A549 (cell line): Measurements from ENCODE around the gene PLXNB2. TPM values are rescaled to one million over a fixed set of nuclear protein-coding genes. Genes with fewer than 3 reads are reported as not detected.

Experiments
- ATAC-seq, 2 experiments: fragments of 200-7000 bp in 1 of 2; fragments of >200 bp in 1 of 2; cut with Nextera tagmentation in 1 of 2; cut with Tn5 transposase in 1 of 2; 3 replicates each; pipeline versions ENCODE4 v1.8.0 to v1.9.1; 2018 to 2020; ENCODE audit warnings: mild to moderate bottlenecking in 1 of 2, moderate library complexity in 1 of 2
- CTCF ChIA-PET: fragments of 300-600 bp; sonication (Branson Sonifier 250); formaldehyde crosslinking; extraction: SDS; loops from one replicate; lab custom pipeline; 2021; ENCODE audit warnings: antibody characterized with exemption, inconsistent platforms; lab: Yijun Ruan, JAX
- POLR2A ChIA-PET: fragments of 350-600 bp; formaldehyde crosslinking; extraction: SDS; loops from one replicate; lab custom pipeline; 2021; ENCODE audit warnings: antibody characterized with exemption, inconsistent platforms; lab: Yijun Ruan, JAX
- DNase-seq, 2 experiments: peaks; one replicate each; pipeline versions ENCODE4 v3.0.0 to v3.0.0-alpha.2; 2011 to 2016; ENCODE audit warnings: low read depth in 1 of 2, low spot score in 1 of 2
- FAIRE-seq: peaks from 2 replicates; lab custom pipeline; 2011; peaks lifted over from hg19 to GRCh38; lab: Jason Lieb, UNC
- H3K27ac ChIP-seq, 2 experiments: fragments of >200 bp; sonication (Bioruptor Twin); formaldehyde crosslinking; 3 replicates each; pipeline ENCODE4 v1.5.1; 2016 to 2017
- H3K4me1 ChIP-seq: fragments of >200 bp; sonication (Bioruptor Twin); formaldehyde crosslinking; 3 replicates; pipeline ENCODE4 v1.6.1; 2016
- H3K4me2 ChIP-seq: fragments of >200 bp; sonication (Bioruptor Twin); formaldehyde crosslinking; 3 replicates; pipeline ENCODE4 v1.6.1; 2016
- H3K4me3 ChIP-seq: fragments of >200 bp; sonication (Bioruptor Twin); formaldehyde crosslinking; 3 replicates; pipeline ENCODE4 v1.5.1; 2016
- H3K9me3 ChIP-seq: fragments of >200 bp; sonication (Bioruptor Twin); formaldehyde crosslinking; 3 replicates; pipeline ENCODE4 v1.6.1; 2016
- BCL3 ChIP-seq: fragments of >200 bp; sonication (Bioruptor Twin); formaldehyde crosslinking; IDR thresholded peaks from 3 replicates; pipeline ENCODE4 v1.6.1; 2016
- CHD2 ChIP-seq: fragments of 150-350 bp; IDR thresholded peaks from 2 replicates; pipeline ENCODE4 v1.6.1; 2014; ENCODE audit warnings: low read length; ENCODE audit not compliant: partially characterized antibody
- ELK1 ChIP-seq: fragments of 150-350 bp; IDR thresholded peaks from 2 replicates; pipeline ENCODE4 v1.6.1; 2014; ENCODE audit warnings: low read depth, mild to moderate bottlenecking, low read length
- EP300 ChIP-seq, 2 experiments: fragments of >200 bp; sonication (Bioruptor Twin); formaldehyde crosslinking; IDR thresholded peaks; 2 replicates in 1 of 2; 3 replicates in 1 of 2; pipeline ENCODE4 v1.6.1; 2016 to 2017
- ESRRA ChIP-seq: fragments of 150-350 bp; IDR thresholded peaks from 2 replicates; pipeline ENCODE4 v1.6.1; 2014; ENCODE audit warnings: mild to moderate bottlenecking, low read length, borderline replicate concordance
- FOSL2 ChIP-seq, 2 experiments: fragments of 450-650 bp in 1 of 2; fragments of >200 bp in 1 of 2; sonication (Bioruptor Twin) in 1 of 2; formaldehyde crosslinking; IDR thresholded peaks; 2 replicates each; pipeline versions ENCODE4 v1.5.0 to v1.6.1; 2016 to 2020; ENCODE audit warnings: mild to moderate bottlenecking in 1 of 2, moderate library complexity in 1 of 2
- FOXS1 ChIP-seq: fragments of 250-450 bp; sonication (Bioruptor Pico); IDR thresholded peaks from 2 replicates; pipeline ENCODE4 v1.5.0; 2020; ENCODE audit warnings: mild to moderate bottlenecking, moderate library complexity
- HMGXB4 ChIP-seq: fragments of 250-450 bp; sonication (Bioruptor Pico); IDR thresholded peaks from 2 replicates; pipeline ENCODE4 v1.5.0; 2021; ENCODE audit warnings: mild to moderate bottlenecking, moderate library complexity, borderline replicate concordance
- JUNB ChIP-seq: fragments of >200 bp; sonication (Bioruptor Twin); formaldehyde crosslinking; IDR thresholded peaks from 2 replicates; pipeline ENCODE4 v1.6.1; 2016
- KDM1A ChIP-seq: fragments of 200-600 bp; sonication (generic); IDR thresholded peaks from 2 replicates; pipeline ENCODE4 v1.6.1; 2016; ENCODE audit warnings: low read depth, mild to moderate bottlenecking
- KDM5A ChIP-seq: fragments of 200-600 bp; sonication (generic); IDR thresholded peaks from 2 replicates; pipeline ENCODE4 v1.6.1; 2016; ENCODE audit warnings: antibody characterized with exemption, mild to moderate bottlenecking
- MAFK ChIP-seq: fragments of 450-650 bp; IDR thresholded peaks from 2 replicates; pipeline ENCODE4 v1.6.1; 2014; ENCODE audit not compliant: partially characterized antibody
- MAZ ChIP-seq: fragments of 150-350 bp; IDR thresholded peaks from 2 replicates; pipeline ENCODE4 v1.6.1; 2014; ENCODE audit warnings: antibody characterized with exemption, low read depth, low read length, borderline replicate concordance
- NFE2L2 ChIP-seq: fragments of 150-350 bp; conservative IDR thresholded peaks from 2 replicates; pipeline ENCODE4 v1.6.1; 2014; ENCODE audit warnings: low read length
- PBX3 ChIP-seq: IDR thresholded peaks from 2 replicates; pipeline ENCODE4 v1.6.1; 2012
- POLR2A ChIP-seq: IDR thresholded peaks from 2 replicates; pipeline ENCODE4 v1.6.1; 2012; ENCODE audit warnings: mild to moderate bottlenecking, low read length
- POLR2AphosphoS2 ChIP-seq: conservative IDR thresholded peaks from 2 replicates; pipeline ENCODE4 v1.6.1; 2012; ENCODE audit warnings: low read length, improper control_type of control experiment, inconsistent platforms
- RARB ChIP-seq: fragments of 250-450 bp; sonication (Bioruptor Pico); IDR thresholded peaks from 2 replicates; pipeline ENCODE4 v1.8.0; 2021; ENCODE audit warnings: mild to moderate bottlenecking, moderate library complexity
- REST ChIP-seq: fragments of 200-600 bp; sonication (generic); IDR thresholded peaks from 2 replicates; pipeline ENCODE4 v1.6.1; 2016; ENCODE audit warnings: antibody characterized with exemption, mild to moderate bottlenecking, moderate library complexity
- RNF2 ChIP-seq: fragments of 200-600 bp; sonication (generic); IDR thresholded peaks from 2 replicates; pipeline ENCODE4 v1.6.1; 2016; ENCODE audit warnings: low read depth, mild to moderate bottlenecking, antibody characterized with exemption, moderate library complexity, borderline replicate concordance
- SREBF2 ChIP-seq: fragments of 450-650 bp; IDR thresholded peaks from 2 replicates; pipeline ENCODE4 v1.6.1; 2014; ENCODE audit warnings: mild to moderate bottlenecking, moderate library complexity
- USF2 ChIP-seq: fragments of 450-650 bp; IDR thresholded peaks from 2 replicates; pipeline ENCODE4 v1.6.1; 2014; ENCODE audit warnings: antibody characterized with exemption
- ZC3H11A ChIP-seq: fragments of 450-650 bp; IDR thresholded peaks from 2 replicates; pipeline ENCODE4 v1.6.1; 2014; ENCODE audit warnings: antibody characterized with exemption, mild to moderate bottlenecking
- ZNF302 ChIP-seq: fragments of 250-450 bp; sonication (Bioruptor Pico); IDR thresholded peaks from 2 replicates; pipeline ENCODE4 v1.9.0; 2021; ENCODE audit warnings: inconsistent platforms, mild to moderate bottlenecking, moderate library complexity
- WGBS: methylation state at CpG from one replicate; pipeline ENCODE4 v1.1.6; 2017; ENCODE audit errors: missing lambda C conversion rate; 5-methylcytosine and 5-hydroxymethylcytosine counted together
- polyA plus RNA-seq, 4 experiments: library from polyadenylated mRNA; depleted of rRNA in 3 of 4; stranded (reverse); fragments of >200 nt; fragmentation: RNase III in 1 of 4; extraction: RNeasy Plus Mini Kit Qiagen cat#74134 plus additional on column Dnase treatment in 1 of 4; gene quantifications; 2 replicates in 3 of 4; 3 replicates in 1 of 4; pipeline ENCODE4 v1.2.3, GENCODE V29; 2011 to 2017

The PLXNB2 gene
- polyA plus RNA-seq, 2 of the 4 experiments (the other 2 are of a cell fraction) = 24.6 to 64.4 TPM

GRCh38 chr22:50257041-50257440 lies 50.4 kb downstream of the PLXNB2 start:
- ATAC-seq (no peak), FAIRE-seq (no peak), DNase-seq (no peak)
- peaks cover 9% of the 10 kb centered on the region for H3K4me1 ChIP-seq
- WGBS = 84% methylated on average over 8 of the region's 16 CpGs
- no peaks in the 10 kb centered on the region for H3K9me3 ChIP-seq
- H3K27ac ChIP-seq = no peak overlapping the region
- no peak overlapping the region for H3K4me3 ChIP-seq
- ChIA-PET POLR2A (no interaction called here), CTCF (interaction anchor here (2.4 kb wide), 1 partner anchor 85 kb away, joined by 11 read pairs; no protein-coding TSS in a partner anchor)
- no peak for TF ChIP-seq ZNF302
- TF ChIP-seq MAFK = no peak
- TF ChIP-seq RARB (CRISPR knock-in tag) = no peak
- TF ChIP-seq JUNB = no peak
- no peak for TF ChIP-seq KDM5A
- TF ChIP-seq FOSL2 (IDR thresholded peaks at IDR 0.05) = no peak
- no peak for TF ChIP-seq FOSL2 (CRISPR knock-in tag; IDR thresholded peaks at IDR 0.05)
- no peak for TF ChIP-seq ESRRA
- no peak for TF ChIP-seq PBX3
- no peak for TF ChIP-seq ZC3H11A
- TF ChIP-seq FOXS1 (CRISPR knock-in tag) = no peak
- TF ChIP-seq POLR2A = no peak
- TF ChIP-seq HMGXB4 = no peak
- TF ChIP-seq EP300 (IDR thresholded peaks at IDR 0.05) = no peak
- no peak for TF ChIP-seq KDM1A
- TF ChIP-seq BCL3 = no peak
- TF ChIP-seq MAZ = no peak
- no peak for TF ChIP-seq ELK1
- TF ChIP-seq NFE2L2 = no peak
- no peak for TF ChIP-seq SREBF2
- H3K4me2 ChIP-seq = no peak overlapping the region

GRCh38 chr22:50256258-50256862 lies 51.1 kb downstream of the PLXNB2 start:
- DNase-seq (no peak), ATAC-seq (no peak), FAIRE-seq (no peak)
- H3K9me3 ChIP-seq = no peaks in the 10 kb centered on the region
- no peak overlapping the region for H3K4me2 ChIP-seq
- H3K27ac ChIP-seq = no peak overlapping the region
- no peak overlapping the region for H3K4me3 ChIP-seq
- no CpG with 5 or more reads among the region's 12 CpGs for WGBS
- peaks cover 10% of the 10 kb centered on the region; the same call in 2 of the 3 replicates for H3K4me1 ChIP-seq
- CTCF ChIA-PET = interaction anchor here (0.5 to 2.4 kb wide), 5 partner anchors 11 to 269 kb away, joined by 3 to 11 read pairs (median 4); partner anchors contain the start of gene SCO2
- POLR2A ChIA-PET = no interaction called here
- TF ChIP-seq REST (no peak), HMGXB4 (no peak), RNF2 (no peak), POLR2AphosphoS2 (no peak), BCL3 (no peak), POLR2A (no peak), CHD2 (no peak), USF2 (no peak)
